ENCODE results near the gene CPXM2. TPM values are rescaled to one million over a fixed set of nuclear protein-coding genes. Genes with fewer than 3 reads are reported as not detected.

Gene CPXM2
- total RNA-seq, 2 donors from 2014 or later: 1.4 to 1.9 TPM

GRCh38 chr10:123840714-123841113 is 50.9 kb downstream of the CPXM2 start:
- Histone ChIP-seq H3K9me3 (ENCODE audit: control insufficient read depth, low read length) (no peaks in the 10 kb centered on the region), H3K36me3 (ENCODE audit: control insufficient read depth, insufficient read depth, low read length) (no peaks in the 10 kb centered on the region), H3K4me1 (ENCODE audit: control insufficient read depth, insufficient read depth, low read length) (no peaks in the 10 kb centered on the region), H3K27me3 (ENCODE audit: control insufficient read depth, insufficient read depth, low read length, poor library complexity, severe bottlenecking) (no peaks in the 10 kb centered on the region), H3K4me3 (ENCODE audit: low read length) (no peak overlapping the region), H3K9ac (ENCODE audit: extremely low read depth, low read length, poor library complexity, severe bottlenecking) (no peak overlapping the region), H3K27ac (ENCODE audit: low read depth, low read length) (no peak overlapping the region)
- Mint-ChIP-seq H3K4me1 (no peaks in the 10 kb centered on the region), H3K36me3 (ENCODE audit: low read depth) (no peaks in the 10 kb centered on the region), H3K4me3 (no peak overlapping the region), H3K27me3 (ENCODE audit: insufficient read depth) (peaks cover 10% of the 10 kb centered on the region), H3K27ac (no peak overlapping the region), H3K9me3 (peaks cover 10% of the 10 kb centered on the region)
- 88 to 91% methylated on average over 3 to 4 of the region's 4 CpGs for whole genome bisulfite sequencing, 2 experiments (ENCODE audit: insufficient coverage in 1 of 2, insufficient read length in 1 of 2)
- no peak for DNase-seq
- TF ChIP-seq, protein P1, sequence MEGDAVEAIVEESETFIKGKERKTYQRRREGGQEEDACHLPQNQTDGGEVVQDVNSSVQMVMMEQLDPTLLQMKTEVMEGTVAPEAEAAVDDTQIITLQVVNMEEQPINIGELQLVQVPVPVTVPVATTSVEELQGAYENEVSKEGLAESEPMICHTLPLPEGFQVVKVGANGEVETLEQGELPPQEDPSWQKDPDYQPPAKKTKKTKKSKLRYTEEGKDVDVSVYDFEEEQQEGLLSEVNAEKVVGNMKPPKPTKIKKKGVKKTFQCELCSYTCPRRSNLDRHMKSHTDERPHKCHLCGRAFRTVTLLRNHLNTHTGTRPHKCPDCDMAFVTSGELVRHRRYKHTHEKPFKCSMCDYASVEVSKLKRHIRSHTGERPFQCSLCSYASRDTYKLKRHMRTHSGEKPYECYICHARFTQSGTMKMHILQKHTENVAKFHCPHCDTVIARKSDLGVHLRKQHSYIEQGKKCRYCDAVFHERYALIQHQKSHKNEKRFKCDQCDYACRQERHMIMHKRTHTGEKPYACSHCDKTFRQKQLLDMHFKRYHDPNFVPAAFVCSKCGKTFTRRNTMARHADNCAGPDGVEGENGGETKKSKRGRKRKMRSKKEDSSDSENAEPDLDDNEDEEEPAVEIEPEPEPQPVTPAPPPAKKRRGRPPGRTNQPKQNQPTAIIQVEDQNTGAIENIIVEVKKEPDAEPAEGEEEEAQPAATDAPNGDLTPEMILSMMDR (conservative IDR thresholded peaks at IDR 0.05): no peak

DNA sequence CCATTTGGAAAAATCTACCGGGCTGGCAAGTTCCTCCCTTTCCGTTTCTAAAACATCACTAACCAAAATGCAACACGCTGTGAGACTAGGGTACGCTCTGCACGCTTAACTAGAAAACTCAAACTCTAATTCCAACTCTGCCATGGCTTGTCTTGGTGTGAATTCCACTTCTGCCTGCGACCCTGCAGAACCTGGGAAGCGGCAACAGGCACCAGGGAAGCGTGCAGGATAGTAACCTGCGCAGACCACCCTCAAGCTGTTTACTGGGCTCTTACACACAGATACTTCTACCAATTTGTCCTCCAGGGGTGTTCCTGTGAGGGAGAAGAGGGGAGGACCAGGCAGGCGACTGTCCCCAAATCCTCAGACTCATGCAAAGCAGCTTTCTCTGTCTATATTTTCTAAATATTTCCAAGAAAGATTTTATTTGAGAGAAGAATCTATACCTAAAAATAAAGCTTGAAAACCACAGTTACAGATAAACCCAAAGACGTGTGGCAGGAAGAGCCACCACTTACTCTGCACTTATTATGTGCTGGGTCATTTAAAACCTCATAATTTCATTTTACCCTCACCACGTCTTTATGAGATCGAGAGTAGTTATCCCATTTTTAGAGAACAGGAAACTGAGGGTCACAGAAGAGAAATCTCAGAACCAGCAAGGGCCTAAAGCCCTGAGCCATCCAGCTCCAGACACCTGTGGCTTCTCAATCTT is 52.9 kb downstream of the CPXM2 start:
- H3K9me3 ChIP-seq (ENCODE audit: control insufficient read depth, low read length): no peaks in the 10 kb centered on the region
- no peak overlapping the region for H3K4me3 ChIP-seq (ENCODE audit: low read length)
- Mint-ChIP-seq H3K4me1 (no peaks in the 10 kb centered on the region), H3K4me3 (no peak overlapping the region), H3K36me3 (ENCODE audit: low read depth) (no peaks in the 10 kb centered on the region), H3K27me3 (ENCODE audit: insufficient read depth) (peaks cover 11% of the 10 kb centered on the region), H3K9me3 (no peaks in the 10 kb centered on the region), H3K27ac (no peak overlapping the region)
- DNase-seq: no peak
- H3K36me3 ChIP-seq (ENCODE audit: control insufficient read depth, insufficient read depth, low read length): no peaks in the 10 kb centered on the region
- H3K4me1 ChIP-seq (ENCODE audit: control insufficient read depth, insufficient read depth, low read length): no peaks in the 10 kb centered on the region
- H3K9ac ChIP-seq (ENCODE audit: extremely low read depth, low read length, poor library complexity, severe bottlenecking): no peak overlapping the region
- WGBS, 2 experiments (ENCODE audit: insufficient coverage in 1 of 2, insufficient read length in 1 of 2): 90 to 97% methylated on average over 6 to 12 of the region's 13 CpGs
- TF ChIP-seq, protein P1 (conservative IDR thresholded peaks at IDR 0.05): no peak
- no peaks in the 10 kb centered on the region for H3K27me3 ChIP-seq (ENCODE audit: control insufficient read depth, insufficient read depth, low read length, poor library complexity, severe bottlenecking)
- H3K27ac ChIP-seq (ENCODE audit: low read depth, low read length): no peak overlapping the region

DNA sequence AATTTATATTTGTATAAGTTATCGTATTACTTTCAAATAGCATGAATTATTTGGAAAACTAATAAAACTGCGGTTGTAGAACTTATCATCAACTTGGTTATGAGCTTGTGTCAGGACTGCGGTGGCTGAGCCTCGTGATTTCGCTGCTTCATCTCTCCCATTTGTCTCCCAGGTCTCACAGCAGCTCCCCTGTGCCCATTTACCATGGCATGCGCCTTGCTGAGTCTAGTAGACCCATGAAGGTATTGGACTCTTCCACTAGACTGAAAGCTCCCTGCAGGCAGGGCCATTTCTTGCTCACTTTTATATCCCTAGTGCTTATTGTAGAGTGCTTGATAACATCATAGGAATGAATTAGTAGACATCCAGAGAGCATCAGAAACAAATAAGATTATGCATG is 53.9 kb downstream of the CPXM2 start:
- Histone ChIP-seq H3K36me3 (ENCODE audit: control insufficient read depth, insufficient read depth, low read length) (no peaks in the 10 kb centered on the region), H3K27ac (ENCODE audit: low read depth, low read length) (no peak overlapping the region), H3K4me3 (ENCODE audit: low read length) (no peak overlapping the region), H3K9me3 (ENCODE audit: control insufficient read depth, low read length) (no peaks in the 10 kb centered on the region), H3K27me3 (ENCODE audit: control insufficient read depth, insufficient read depth, low read length, poor library complexity, severe bottlenecking) (no peaks in the 10 kb centered on the region), H3K9ac (ENCODE audit: extremely low read depth, low read length, poor library complexity, severe bottlenecking) (no peak overlapping the region), H3K4me1 (ENCODE audit: control insufficient read depth, insufficient read depth, low read length) (no peaks in the 10 kb centered on the region)
- 92 to 93% methylated on average over 4 to 6 of the region's 6 CpGs for WGBS, 2 experiments (ENCODE audit: insufficient coverage in 1 of 2, insufficient read length in 1 of 2)
- Mint-ChIP-seq H3K27me3 (ENCODE audit: insufficient read depth) (peaks cover 11% of the 10 kb centered on the region), H3K36me3 (ENCODE audit: low read depth) (no peaks in the 10 kb centered on the region), H3K27ac (no peak overlapping the region), H3K4me3 (no peak overlapping the region), H3K4me1 (no peaks in the 10 kb centered on the region), H3K9me3 (no peaks in the 10 kb centered on the region)
- no peak for DNase-seq
- TF ChIP-seq, protein P1 (conservative IDR thresholded peaks at IDR 0.05): no peak

All from endodermal cell (in vitro differentiated cells).